B cell (primary cell): ENCODE data around the gene BTBD17. TPM values are rescaled to one million over a fixed set of nuclear protein-coding genes. Genes with fewer than 3 reads are reported as not detected.

Experiments
- ATAC-seq: fragments of 200-7000 bp; cut with Tn5 transposase; one replicate; pipeline ENCODE4 v1.10.0; 2021; ENCODE audit warnings: low read depth, mild to moderate bottlenecking, moderate number of reproducible peaks, moderate library complexity
- CTCF ChIA-PET: fragments of 350-600 bp; sonication (Branson Sonifier 250); formaldehyde crosslinking; loops from one replicate; lab custom pipeline; 2021; ENCODE audit warnings: antibody characterized with exemption, inconsistent platforms; lab: Charles Lee
- POLR2A ChIA-PET: fragments of 350-600 bp; sonication (Branson Sonifier 250); formaldehyde crosslinking; loops from one replicate; lab custom pipeline; 2021; ENCODE audit warnings: antibody characterized with exemption; lab: Charles Lee
- DNase-seq: peaks from one replicate; pipeline ENCODE4 v3.0.0; 2013
- H2AFZ ChIP-seq: 2 replicates; pipeline ENCODE4 v1.6.1; 2012; ENCODE audit warnings: mild to moderate bottlenecking, low read depth, low read length; ENCODE audit not compliant: insufficient read depth, poor library complexity, severe bottlenecking
- H3K27ac ChIP-seq, 2 donors: 1 replicate in 1 of 2; 2 replicates in 1 of 2; pipeline ENCODE4 v1.5.1; 2012 to 2013; ENCODE audit warnings: low read length in 2 of 2, mild to moderate bottlenecking in 2 of 2, moderate library complexity in 1 of 2
- H3K27me3 ChIP-seq, 4 experiments: fragments of 200-600 bp in 1 of 4; sonication (generic) in 1 of 4; replicated peaks in 1 of 4; 1 replicate in 2 of 4; 2 replicates in 2 of 4; pipeline versions ENCODE4 v1.6.1 to v1.7.0; 2013 to 2016; ENCODE audit warnings: low read length in 3 of 4, mild to moderate bottlenecking in 2 of 4, mixed read lengths in 1 of 4, moderate library complexity in 1 of 4; ENCODE audit not compliant: insufficient read depth in 4 of 4, control insufficient read depth in 3 of 4; ENCODE audit errors: control extremely low read depth in 1 of 4
- H3K36me3 ChIP-seq, 2 experiments: replicated peaks in 1 of 2; 1 replicate in 1 of 2; 2 replicates in 1 of 2; pipeline versions ENCODE4 v1.6.1 to v1.7.1; 2013; ENCODE audit warnings: low read length in 1 of 2; ENCODE audit not compliant: insufficient read depth in 2 of 2, control insufficient read depth in 1 of 2; ENCODE audit errors: control extremely low read depth in 1 of 2, extremely low read depth in 1 of 2
- H3K4me1 ChIP-seq, 2 donors: fragments of 200-600 bp in 1 of 2; sonication (generic) in 1 of 2; 1 replicate in 1 of 2; 2 replicates in 1 of 2; pipeline versions ENCODE4 v1.5.1 to v1.6.1; 2013 to 2017; ENCODE audit warnings: low read length in 2 of 2; ENCODE audit not compliant: control insufficient read depth in 2 of 2, insufficient read depth in 2 of 2
- H3K4me2 ChIP-seq: replicated peaks from 2 replicates; pipeline ENCODE3; 2012; ENCODE audit warnings: mild to moderate bottlenecking, low read depth, low read length; ENCODE audit not compliant: poor library complexity, severe bottlenecking
- H3K4me3 ChIP-seq, 5 experiments: fragments of 200-600 bp in 1 of 5; sonication (generic) in 1 of 5; 1 replicate in 3 of 5; 2 replicates in 2 of 5; pipeline versions ENCODE4 v1.5.1 to v1.7.0; 2011 to 2016; ENCODE audit warnings: low read length in 4 of 5, mild to moderate bottlenecking in 4 of 5, low read depth in 2 of 5, control low read depth in 1 of 5, moderate library complexity in 1 of 5; ENCODE audit not compliant: insufficient read depth in 1 of 5; ENCODE audit errors: control extremely low read depth in 1 of 5, extremely low read depth in 1 of 5
- H3K79me2 ChIP-seq: fragments of 200-600 bp; sonication (generic); one replicate; pipeline ENCODE4 v1.6.0; 2016; ENCODE audit warnings: low read length; ENCODE audit not compliant: control insufficient read depth, insufficient read depth
- H3K9ac ChIP-seq: fragments of 200-600 bp; sonication (generic); 2 replicates; pipeline ENCODE4 v1.6.1; 2017; ENCODE audit warnings: mild to moderate bottlenecking, low read length, moderate library complexity
- H3K9me3 ChIP-seq, 3 donors: one replicate each; pipeline versions ENCODE4 v1.6.1 to v1.7.1; 2013; ENCODE audit warnings: low read length in 2 of 3; ENCODE audit not compliant: control insufficient read depth in 2 of 3, insufficient read depth in 1 of 3; ENCODE audit errors: control extremely low read depth in 1 of 3
- H4K20me1 ChIP-seq: 2 replicates; pipeline ENCODE4 v1.6.0; 2012; ENCODE audit warnings: mild to moderate bottlenecking, low read length; ENCODE audit not compliant: insufficient read depth, control insufficient read depth, poor library complexity, severe bottlenecking
- H3K27ac Mint-ChIP-seq: one replicate; pipeline ENCODE4 v1.8.0; 2021; ENCODE audit warnings: mixed read lengths
- H3K27me3 Mint-ChIP-seq: one replicate; pipeline ENCODE4 v1.8.0; 2021; ENCODE audit warnings: mixed read lengths
- H3K4me1 Mint-ChIP-seq: one replicate; pipeline ENCODE4 v1.8.0; 2021; ENCODE audit warnings: mixed read lengths
- H3K4me3 Mint-ChIP-seq: one replicate; pipeline ENCODE4 v1.8.0; 2021; ENCODE audit warnings: mixed read lengths
- H3K9me3 Mint-ChIP-seq: one replicate; pipeline ENCODE4 v1.8.0; 2022; ENCODE audit warnings: mixed read lengths; ENCODE audit not compliant: insufficient read depth
- CTCF ChIP-seq: fragments of 200-600 bp; IDR thresholded peaks from one replicate; pipeline ENCODE4 v1.8.0; 2022; ENCODE audit warnings: antibody characterized with exemption, mild to moderate bottlenecking
- EZH2 ChIP-seq: IDR thresholded peaks from 2 replicates; pipeline ENCODE4 v1.6.1; 2012; ENCODE audit warnings: borderline replicate concordance, low read depth, mild to moderate bottlenecking, moderate library complexity, low read length; ENCODE audit not compliant: insufficient read depth, poor library complexity, severe bottlenecking
- WGBS: methylation state at CpG from one replicate; pipeline ENCODE4 v1.1.5; 2013; ENCODE audit warnings: missing lambda C conversion rate; ENCODE audit not compliant: insufficient coverage; 5-methylcytosine and 5-hydroxymethylcytosine counted together
- intact Hi-C: fragments of 100-400 bp; cut with micrococcal nuclease; formaldehyde crosslinking; loops from one replicate; pipeline ENCODE4 v1.10.0; 2022
- polyA plus RNA-seq: library from polyadenylated mRNA; depleted of rRNA; stranded (reverse); fragments of >200 nt; gene quantifications from 2 replicates; pipeline ENCODE4 v1.2.3, GENCODE V29; 2012
- total RNA-seq, 2 donors: library from RNA; stranded (reverse); fragments of 120-200 nt in 1 of 2; gene quantifications; 1 replicate in 1 of 2; 2 replicates in 1 of 2; pipeline versions ENCODE4 v1.2.3 to v1.2.4, GENCODE V29; 2013 to 2022

Gene BTBD17
- total and polyA plus RNA-seq, 2 donors (not counting 1 experiment from before 2014, with no cell fraction given) = not detected

- peak; percentile 20 for DNase-seq
- no peak for TF ChIP-seq CTCF
- no peak for TF ChIP-seq EZH2
- no peak within 1 kb of the TSS for H2AFZ ChIP-seq
- H3K4me1 ChIP-seq = peaks cover 8 to 13% of the 10 kb centered on the region in 2 donors
- H3K9ac ChIP-seq = no peak within 1 kb of the TSS
- H3K4me1 Mint-ChIP-seq = peaks cover 4% of the 10 kb centered on the region
- no peaks in the 10 kb centered on the region for H3K9me3 ChIP-seq
- ChIA-PET CTCF (no interaction called here), POLR2A (no interaction called here)
- no peak within 1 kb of the TSS for H3K4me3 ChIP-seq
- no peaks in the 10 kb centered on the region for H3K36me3 ChIP-seq
- no peak for ATAC-seq
- 5% methylated on average over 73 of the region's 73 CpGs for WGBS
- H3K27ac Mint-ChIP-seq = no peak within 1 kb of the TSS
- no peaks in the 10 kb centered on the region for H3K79me2 ChIP-seq
- H4K20me1 ChIP-seq = no peaks in the 10 kb centered on the region
- no peaks in the 10 kb centered on the region for H3K9me3 Mint-ChIP-seq
- H3K27me3 ChIP-seq = peaks cover 0 to 30% (median 5%) of the 10 kb centered on the region in 4 experiments
- peak within 1 kb of the TSS; percentile 62 for H3K4me2 ChIP-seq
- H3K4me3 Mint-ChIP-seq = peak within 1 kb of the TSS; percentile 47
- intact Hi-C loops = no loop called here
- no peak within 1 kb of the TSS for H3K27ac ChIP-seq
- peaks cover 55% of the 10 kb centered on the region for H3K27me3 Mint-ChIP-seq
Observed at GRCh38 chr17:74325743-74326379, 35.8 kb downstream of the BTBD17 start, which contains the start of gene KIF19. Gene KIF19 (plus strand): TSS chr17:74326226. CDS start chr17:74326350, 124 bp downstream.

DNA sequence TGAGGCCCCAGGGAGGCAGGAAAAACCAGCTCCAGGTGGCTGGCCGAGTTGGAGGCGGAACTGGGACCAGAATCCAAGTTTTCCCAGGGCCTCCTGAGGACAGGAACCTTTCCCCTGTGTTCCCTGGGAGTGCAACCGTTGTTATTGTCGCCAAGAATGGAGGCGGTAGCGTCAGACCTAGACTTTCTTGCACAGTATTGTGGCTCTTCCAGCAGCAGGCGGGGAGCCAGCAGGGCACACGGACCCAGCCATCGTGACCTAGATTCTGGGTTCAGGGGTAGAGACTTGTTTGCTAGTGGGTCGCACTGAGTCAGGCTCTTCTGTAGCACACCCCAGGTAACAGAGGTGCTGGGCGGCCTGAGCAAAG is 36.3 kb downstream of the BTBD17 start:
- Mint-ChIP-seq H3K4me3 (peak overlapping the region; percentile 47), H3K9me3 (no peaks in the 10 kb centered on the region), H3K27me3 (peaks cover 58% of the 10 kb centered on the region), H3K4me1 (peaks cover 4% of the 10 kb centered on the region), H3K27ac (no peak overlapping the region)
- H3K9me3 ChIP-seq = no peaks in the 10 kb centered on the region
- no peaks in the 10 kb centered on the region for H3K79me2 ChIP-seq
- ChIA-PET POLR2A (no interaction called here), CTCF (no interaction called here)
- no peaks in the 10 kb centered on the region for H4K20me1 ChIP-seq
- TF ChIP-seq CTCF = no peak
- TF ChIP-seq EZH2 = no peak
- H3K27me3 ChIP-seq = peaks cover 0 to 30% (median 5%) of the 10 kb centered on the region in 4 experiments
- H2AFZ ChIP-seq = no peak overlapping the region
- H3K27ac ChIP-seq = no peak overlapping the region
- H3K4me2 ChIP-seq = peak overlapping the region; percentile 62
- peaks cover 8 to 13% of the 10 kb centered on the region in 2 donors for H3K4me1 ChIP-seq
- no peaks in the 10 kb centered on the region for H3K36me3 ChIP-seq
- H3K4me3 ChIP-seq = no peak overlapping the region
- H3K9ac ChIP-seq = no peak overlapping the region
- no peak for DNase-seq
- WGBS = 31% methylated on average over 11 of the region's 11 CpGs
- intact Hi-C loops = no loop called here
- ATAC-seq = no peak
